Thoracic aorta endothelial cell (primary cell): ENCODE results near the gene RPL15. TPM values are rescaled to one million over a fixed set of nuclear protein-coding genes. Genes with fewer than 3 reads are reported as not detected.

Source experiments
- total RNA-seq: library from RNA; depleted of rRNA; stranded (reverse); fragments of >200 nt; gene quantifications from 2 replicates; pipeline ENCODE4 v1.2.3, GENCODE V29; 2012

The RPL15 gene
- 1,899 and 2,358 TPM in 2 replicates for total RNA-seq

DNA sequence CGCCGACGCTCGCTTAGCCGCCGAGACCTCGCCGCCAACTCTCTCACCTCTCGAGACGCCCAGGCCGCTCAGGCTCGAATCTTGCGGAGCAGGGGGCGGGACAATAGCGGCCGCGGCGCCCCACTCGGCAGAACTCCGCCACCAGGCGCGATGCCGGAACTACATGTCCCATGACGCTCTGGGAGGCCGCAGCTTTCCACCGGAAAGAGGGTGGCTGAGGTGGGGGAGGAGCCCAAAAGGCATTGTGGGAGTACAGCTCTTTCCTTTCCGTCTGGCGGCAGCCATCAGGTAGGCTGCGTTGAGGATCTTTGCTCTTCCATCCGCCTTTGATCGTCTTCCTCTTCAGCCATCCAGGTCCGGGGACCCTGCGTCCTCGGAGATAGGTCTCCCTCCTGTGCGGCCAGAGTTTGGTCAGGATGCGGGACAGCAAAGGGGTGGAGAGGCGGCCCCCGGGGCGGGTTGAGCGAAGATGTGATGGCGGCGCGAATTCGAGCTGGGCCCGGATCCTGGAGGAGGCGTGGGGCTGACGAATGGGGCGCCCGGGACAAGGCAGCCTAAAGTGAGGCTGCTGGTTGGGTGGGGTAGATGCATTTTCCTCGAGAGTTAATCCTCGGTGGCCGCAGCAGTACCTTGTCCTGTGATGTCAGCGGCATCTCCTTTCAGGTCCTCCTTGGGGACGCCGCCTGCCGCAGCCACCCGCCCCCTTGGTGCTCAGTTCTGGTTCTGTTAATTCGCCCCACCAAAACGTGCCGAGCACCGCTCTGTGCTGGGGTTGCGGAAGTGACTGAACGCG lies at the start of gene RPL15, which contains the start of gene NKIRAS1:
TSS of gene RPL15 (plus strand) at position 247 of the 793 bp plus-strand sequence. CDS start 728 bp downstream, outside the sequence.
TSS of gene NKIRAS1 (minus strand) at position 105 of the 793 bp plus-strand sequence. CDS start 6,086 bp downstream, outside the sequence.

GRCh38 chr3:23944861-23945662 lies 28.1 kb downstream of the RPL15 start, which contains the start of gene NR1D2:
NR1D2 (plus strand) TSS chr3:23945286; CDS start chr3:23945579, 293 bp downstream.

Other genes with a start within 250 kb of the RPL15 start
- gene UBE2E1, start 111.2 kb upstream of the RPL15 start, total RNA-seq: 127 and 174 TPM in 2 replicates
- gene NKIRAS1, start 142 bp upstream of the RPL15 start, total RNA-seq: 7.3 and 9.2 TPM in 2 replicates
- gene NR1D2, start 28.2 kb downstream of the RPL15 start, total RNA-seq: 31.2 and 37.5 TPM in 2 replicates